Measurements from ENCODE around the gene UBAC2. TPM values are rescaled to one million over a fixed set of nuclear protein-coding genes. Genes with fewer than 3 reads are reported as not detected.

UBAC2 gene
- total and polyA plus RNA-seq, 2 of the 4 experiments (the other 2 are of a cell fraction), result 20.8 to 36.3 TPM

- H3K4me1 ChIP-seq (ENCODE audit: control insufficient read depth, insufficient read depth, low read length), result no peaks in the 10 kb centered on the region
- no peak overlapping the region for H3K4me3 ChIP-seq (ENCODE audit: insufficient read depth, low read depth, low read length)
- dilution Hi-C loops (cut with HindIII; ENCODE audit: low sequenced_read_pairs, unreplicated experiment) (no loop called here), in situ Hi-C loops (cut with MboI; ENCODE audit: low sequenced_read_pairs) (no loop called here), intact Hi-C loops (cut with micrococcal nuclease) (no loop called here)
- H3K18ac ChIP-seq (ENCODE audit: low read depth, low read length), result no peak overlapping the region
- H3K23ac ChIP-seq (ENCODE audit: low read depth, low read length), result no peak overlapping the region
- no peak overlapping the region for H3K9ac ChIP-seq (ENCODE audit: low read depth, low read length)
- no peak overlapping the region for H3K14ac ChIP-seq (replicated peaks; ENCODE audit: low read depth, low read length)
- H2AK9ac ChIP-seq (replicated peaks; ENCODE audit: low read depth, low read length, poor library complexity), result no peak overlapping the region
- no peaks in the 10 kb centered on the region for H4K20me1 ChIP-seq (ENCODE audit: insufficient read depth, low read length)
- H3K27me3 ChIP-seq (ENCODE audit: control insufficient read depth, insufficient read depth, low read length), result no peaks in the 10 kb centered on the region
- DNase-seq (no peak), ATAC-seq (ENCODE audit: low read depth) (no peak)
- H3K27ac ChIP-seq (ENCODE audit: insufficient read depth, low read length), result no peak overlapping the region
- POLR2A ChIA-PET (ENCODE audit: unreplicated experiment), result no interaction called here
- no peak for TF ChIP-seq SMC3 (IDR thresholded peaks at IDR 0.05; ENCODE audit: low read depth, low read length)
- no peak overlapping the region for H3K4ac ChIP-seq (ENCODE audit: low read depth, low read length)
- BruUV-seq (replicated peaks), result no TSS peak
- no peak overlapping the region for H4K8ac ChIP-seq (ENCODE audit: low read depth in 2 of 2, low read length in 2 of 2)
- no peak overlapping the region for H2BK5ac ChIP-seq (ENCODE audit: low read depth, low read length, poor library complexity, severe bottlenecking)
- no peak overlapping the region for H4K5ac ChIP-seq (ENCODE audit: low read depth, low read length)
- H3K9me3 ChIP-seq (ENCODE audit: control insufficient read depth, insufficient read depth, low read length), result no peaks in the 10 kb centered on the region
- H2AFZ ChIP-seq (replicated peaks; ENCODE audit: low read length, poor library complexity), result no peak overlapping the region
- H2BK15ac ChIP-seq (ENCODE audit: low read depth, low read length), result no peak overlapping the region
- H3K36me3 ChIP-seq (ENCODE audit: control insufficient read depth, insufficient read depth, low read length), result peaks cover 4% of the 10 kb centered on the region; the same call in 1 of the 2 replicates
- no peak overlapping the region for H2BK120ac ChIP-seq (ENCODE audit: low read depth, low read length)
- no peak overlapping the region for H3K56ac ChIP-seq (ENCODE audit: extremely low read depth, insufficient read depth, low read length)
- H2AK5ac ChIP-seq (ENCODE audit: low read depth, low read length), result no peak overlapping the region
- H2BK20ac ChIP-seq (ENCODE audit: low read depth, low read length), result no peak overlapping the region
- WGBS, 2 experiments (ENCODE audit: extremely low coverage in 2 of 2, insufficient read length in 1 of 2), result no CpG with 5 or more reads among the region's 1 CpG
- peaks cover 3% of the 10 kb centered on the region in 2 experiments; a peak in 2 of 4 replicates for H3K79me1 ChIP-seq (ENCODE audit: low read depth in 1 of 2, low read length in 2 of 2)
- H4K91ac ChIP-seq (ENCODE audit: insufficient read depth, low read depth, low read length), result no peak overlapping the region
- H3K9me1 ChIP-seq (ENCODE audit: insufficient read depth, low read length), result no peaks in the 10 kb centered on the region; the same call in 1 of the 2 replicates
- CTCF ChIA-PET, result no interaction called here
- no peak overlapping the region for H3K4me2 ChIP-seq (ENCODE audit: low read depth, low read length)
Observed at GRCh38 chr13:99329477-99329876, 128.8 kb downstream of the UBAC2 start.

Measured in IMR-90 (cell line).